Activated CD4-positive, CD25-positive, alpha-beta regulatory T cell treated with anti-CD3 and anti-CD28 coated beads, Interleukin-2, amount 50 U/mL, for 72 hours (primary cell): ENCODE results near the gene ZNF747.

Experiments used
- DNase-seq: peaks from one replicate; pipeline ENCODE4 v3.0.0; 2021

The ZNF747 gene

DNA sequence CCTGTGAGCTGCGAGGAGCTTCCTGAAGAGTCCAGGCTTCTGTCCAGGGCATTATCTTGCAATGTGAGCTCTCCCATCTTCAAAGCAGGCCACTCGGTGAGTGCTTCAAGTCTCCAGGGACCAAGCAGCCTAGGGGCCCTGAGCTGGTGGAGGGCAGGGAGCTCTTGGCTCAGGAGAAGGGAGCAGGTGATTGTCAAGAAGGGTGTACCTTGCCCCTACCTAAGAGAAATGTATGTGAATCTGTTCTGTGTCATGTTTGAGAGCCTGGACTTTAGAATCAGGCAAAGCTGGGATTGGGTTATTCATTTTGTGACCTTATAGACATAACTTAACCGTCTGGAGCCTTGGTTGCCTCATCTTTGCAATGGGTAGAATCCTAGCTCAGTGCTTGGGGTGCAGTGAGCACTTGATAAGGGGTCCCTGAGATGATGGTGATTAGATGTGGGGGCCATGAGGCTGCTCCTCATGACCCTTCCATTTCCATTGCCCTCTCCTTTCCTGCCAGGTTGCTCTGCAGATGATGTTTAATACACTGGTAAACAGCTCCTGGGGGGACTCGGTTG, 24.2 kb downstream of the ZNF747 start:
- no peak for DNase-seq

DNA sequence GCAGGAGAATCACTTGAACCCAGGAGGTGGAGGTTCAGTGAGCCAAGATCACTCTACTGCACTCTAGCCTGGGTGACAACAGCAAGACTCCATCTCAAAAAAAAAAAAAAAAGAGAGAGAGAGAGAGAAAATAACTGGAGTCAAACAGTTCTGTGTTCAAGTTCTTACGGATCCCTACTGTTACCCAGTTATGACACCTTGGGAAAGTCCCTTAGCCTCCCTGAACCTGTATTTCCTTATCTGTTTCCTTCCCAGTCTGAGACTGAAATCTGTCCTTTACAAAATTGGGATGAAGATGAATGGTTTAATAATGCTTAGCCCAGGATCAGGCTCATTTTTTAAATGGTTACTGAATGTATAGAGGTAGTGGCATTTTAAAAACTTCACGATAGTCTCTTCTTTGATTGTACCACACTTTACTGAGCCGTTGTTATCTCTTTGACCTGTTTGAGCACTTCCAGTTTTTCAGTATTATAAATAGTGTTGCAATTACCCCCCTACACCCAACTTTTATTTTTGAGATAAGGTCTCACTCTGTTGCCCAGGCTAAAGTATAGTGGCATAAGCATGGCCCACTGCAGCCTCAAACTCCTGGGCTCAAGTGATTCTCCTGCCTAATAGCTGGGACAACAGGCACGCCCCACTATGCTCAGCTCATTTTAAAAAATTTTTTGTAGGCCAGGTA, 25.4 kb downstream of the ZNF747 start:
- DNase-seq = no peak

DNA sequence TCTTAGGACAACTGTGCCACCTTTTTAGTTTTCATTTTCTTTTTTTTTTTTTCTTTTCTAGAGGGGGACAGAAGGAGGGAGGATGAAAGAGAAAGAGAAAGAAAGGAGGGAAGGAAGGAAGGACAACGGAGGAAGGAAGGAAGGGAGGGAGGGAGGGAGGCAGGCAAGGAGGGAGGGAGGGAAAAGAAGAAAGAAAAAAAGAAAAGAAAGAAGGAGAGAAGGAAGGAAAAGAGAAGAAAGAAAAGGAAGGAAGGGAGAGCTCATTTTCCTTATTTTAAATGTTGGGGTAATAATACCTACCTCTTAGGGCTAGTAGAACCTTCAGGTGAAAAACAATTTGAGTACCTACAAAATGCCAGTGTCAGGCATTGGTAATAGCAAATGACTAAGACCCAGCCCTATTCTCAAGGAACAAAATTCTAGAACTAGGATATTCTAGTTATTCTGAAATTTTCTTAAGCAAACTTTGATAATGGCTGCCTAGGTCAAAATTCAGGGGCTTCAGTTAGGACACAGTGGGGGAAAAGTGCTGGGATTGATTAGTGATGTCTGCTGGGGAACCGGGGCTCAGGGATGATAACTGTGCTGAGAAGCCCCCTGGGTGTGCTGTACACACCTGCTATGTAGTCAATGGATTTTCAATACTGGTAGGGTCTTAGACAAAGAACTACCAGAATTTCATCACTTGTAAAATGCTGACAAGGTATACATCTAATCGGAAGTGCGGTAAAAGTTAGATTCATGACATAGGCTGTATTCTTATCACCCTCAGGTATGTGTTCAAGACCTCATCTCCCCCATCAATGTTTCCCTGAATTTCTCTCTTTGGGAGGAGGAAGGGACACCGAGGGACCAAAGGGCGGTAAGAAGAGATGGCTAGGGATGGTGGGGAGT, 31.0 kb downstream of the ZNF747 start:
- no peak for DNase-seq

DNA sequence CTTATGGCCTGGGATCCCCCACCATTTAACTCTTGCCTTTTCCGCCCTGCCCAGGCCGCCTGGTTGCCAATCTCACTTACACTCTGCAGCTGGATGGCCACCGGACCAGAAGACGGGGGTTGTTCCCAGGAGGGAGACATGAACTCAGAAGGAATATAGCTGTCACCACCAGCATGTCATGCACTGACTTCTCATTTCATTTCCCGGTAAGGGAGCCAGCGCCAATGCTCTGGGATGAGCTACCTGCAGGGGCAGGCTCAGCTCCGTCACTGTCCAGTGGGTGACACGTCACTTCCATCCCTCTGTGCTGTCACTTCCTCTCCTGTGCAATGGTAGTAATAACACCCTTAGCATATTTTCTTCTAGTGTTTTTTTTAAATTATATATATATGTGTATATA, 35.4 kb downstream of the ZNF747 start:
- no peak for DNase-seq

- DNase-seq = no peak
Observed at GRCh38 chr16:30494709-30495108, 39.9 kb downstream of the ZNF747 start.

DNA sequence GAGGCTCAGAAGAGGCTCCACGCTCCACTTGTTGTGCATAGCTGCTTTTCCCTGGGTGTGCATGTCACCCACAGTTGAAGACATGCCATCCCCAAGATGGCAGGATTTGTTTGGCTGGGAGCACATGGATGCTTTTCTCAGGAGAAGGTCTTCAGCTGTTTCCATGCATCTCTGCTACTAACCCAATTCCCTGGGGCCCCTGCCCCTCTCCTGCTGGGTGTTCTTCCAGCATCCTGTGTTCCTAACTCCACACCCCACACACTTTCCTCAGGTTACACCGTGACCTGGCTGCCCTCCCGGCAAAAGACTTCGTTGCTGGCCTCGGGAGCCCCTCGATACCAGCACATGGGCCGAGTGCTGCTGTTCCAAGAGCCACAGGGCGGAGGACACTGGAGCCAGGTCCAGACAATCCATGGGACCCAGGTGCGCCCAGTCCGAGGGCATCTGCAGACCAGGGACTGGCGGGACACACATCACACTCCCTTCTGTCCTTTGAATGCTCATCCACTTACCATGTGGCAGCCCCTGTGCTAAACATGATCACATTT, 40.6 kb downstream of the ZNF747 start:
- no peak for DNase-seq

- no peak for DNase-seq
Observed at GRCh38 chr16:30491744-30492308, 42.8 kb downstream of the ZNF747 start.

DNA sequence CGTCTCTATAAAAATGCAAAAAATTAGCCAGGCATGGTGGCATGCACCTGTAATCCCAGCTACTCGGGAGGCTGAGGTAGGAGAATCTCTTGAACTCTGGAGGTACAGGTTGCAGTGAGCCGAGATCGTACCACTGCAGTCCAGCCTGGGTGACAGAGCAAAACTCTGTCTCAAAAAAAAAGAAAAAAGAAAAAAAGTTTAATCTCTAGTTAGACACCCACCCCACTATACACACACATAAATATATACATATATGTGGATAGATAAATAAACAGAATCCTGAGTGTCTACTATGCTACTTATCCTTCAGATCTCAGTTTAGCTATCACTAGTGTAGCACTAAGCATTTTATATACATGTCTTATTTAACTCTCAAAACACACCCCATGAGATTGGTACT, 43.4 kb downstream of the ZNF747 start:
- DNase-seq = no peak

DNA sequence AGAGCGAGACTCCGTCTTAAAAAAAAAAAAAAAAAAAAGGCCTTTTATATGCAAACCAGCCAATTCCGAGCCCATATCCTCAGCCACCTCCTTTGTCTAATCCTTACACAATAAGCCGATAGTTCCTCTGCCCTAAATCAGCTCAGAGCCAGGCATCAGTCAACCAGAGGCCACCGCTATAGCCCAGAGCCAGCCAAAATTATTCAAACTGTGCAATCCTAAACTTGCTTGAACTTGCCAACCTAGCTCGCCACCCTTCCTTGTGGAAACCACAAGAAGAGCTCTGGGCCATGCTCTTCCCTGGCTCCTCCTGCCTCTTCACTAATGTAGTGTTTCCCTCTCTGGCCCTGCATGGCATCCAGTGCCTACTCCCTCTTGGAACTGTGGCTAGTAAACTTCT, 44.4 kb downstream of the ZNF747 start:
- no peak for DNase-seq

- DNase-seq = no peak
Observed at GRCh38 chr16:30488764-30489605, 45.7 kb downstream of the ZNF747 start.

GRCh38 chr16:30485818-30486436, 48.7 kb downstream of the ZNF747 start:
- DNase-seq = no peak

DNA sequence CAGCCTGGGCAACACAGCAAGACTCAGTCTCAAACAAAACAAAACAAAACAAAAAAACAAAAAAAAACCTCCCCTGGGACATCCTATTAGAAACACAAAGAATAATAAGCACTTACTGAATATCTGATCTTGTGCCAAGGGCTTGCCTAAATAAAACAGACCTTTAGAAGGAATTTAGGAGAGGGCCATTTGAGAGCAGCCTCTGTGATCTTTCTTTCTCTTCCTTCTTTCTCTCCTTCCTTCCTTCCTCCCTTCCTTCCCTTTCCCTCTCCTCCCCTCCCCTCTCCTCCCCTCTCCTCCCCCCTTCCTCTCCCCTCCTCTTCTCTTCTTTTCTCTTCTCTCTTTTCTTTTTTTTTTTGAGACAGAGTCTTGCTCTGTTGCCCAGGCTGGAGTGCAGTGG, 49.8 kb downstream of the ZNF747 start:
- no peak for DNase-seq

- DNase-seq = no peak
Observed at GRCh38 chr16:30482366-30482765, 52.3 kb downstream of the ZNF747 start.

- no peak for DNase-seq
Observed at GRCh38 chr16:30481381-30481780, 53.3 kb downstream of the ZNF747 start.
